Measurements from ENCODE around the gene PEX26. TPM values are rescaled to one million over a fixed set of nuclear protein-coding genes. Genes with fewer than 3 reads are reported as not detected.
A peak's percentile ranks its signal among the peaks of the same experiment; 100 is the strongest.

Gene PEX26
- total RNA-seq, 2 donors from 2014 or later: 15.1 to 18.4 TPM

DNA sequence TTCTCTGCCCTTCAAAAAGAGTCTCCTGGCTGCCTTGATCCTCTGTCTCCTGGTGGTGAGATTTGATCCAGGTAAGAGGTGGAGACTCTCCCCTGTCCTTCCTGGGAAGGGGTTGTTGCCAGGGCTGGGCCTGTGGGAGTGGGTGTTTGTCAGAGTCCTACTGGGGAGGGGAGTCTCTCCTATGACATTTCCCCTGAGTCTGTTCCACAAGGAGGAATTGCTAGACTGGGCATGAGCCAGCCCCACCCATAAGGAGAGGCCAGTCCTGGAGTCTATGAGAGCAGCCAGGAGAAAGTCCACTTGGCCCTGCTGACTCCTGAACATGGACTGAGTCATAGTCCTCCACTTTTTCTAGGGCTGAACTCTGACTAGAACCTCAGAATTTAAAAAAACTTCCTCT is 7.4 kb downstream of the PEX26 start:
- Histone ChIP-seq H3K9me3 (no peaks in the 10 kb centered on the region), H3K27ac (no peak overlapping the region), H3K36me3 (peaks cover 85% of the 10 kb centered on the region), H3K4me3 (no peak overlapping the region), H3K4me1 (no peaks in the 10 kb centered on the region), H3K27me3 (no peaks in the 10 kb centered on the region)
- no peak for DNase-seq (ENCODE audit: low spot score)
- TF ChIP-seq, protein P1, sequence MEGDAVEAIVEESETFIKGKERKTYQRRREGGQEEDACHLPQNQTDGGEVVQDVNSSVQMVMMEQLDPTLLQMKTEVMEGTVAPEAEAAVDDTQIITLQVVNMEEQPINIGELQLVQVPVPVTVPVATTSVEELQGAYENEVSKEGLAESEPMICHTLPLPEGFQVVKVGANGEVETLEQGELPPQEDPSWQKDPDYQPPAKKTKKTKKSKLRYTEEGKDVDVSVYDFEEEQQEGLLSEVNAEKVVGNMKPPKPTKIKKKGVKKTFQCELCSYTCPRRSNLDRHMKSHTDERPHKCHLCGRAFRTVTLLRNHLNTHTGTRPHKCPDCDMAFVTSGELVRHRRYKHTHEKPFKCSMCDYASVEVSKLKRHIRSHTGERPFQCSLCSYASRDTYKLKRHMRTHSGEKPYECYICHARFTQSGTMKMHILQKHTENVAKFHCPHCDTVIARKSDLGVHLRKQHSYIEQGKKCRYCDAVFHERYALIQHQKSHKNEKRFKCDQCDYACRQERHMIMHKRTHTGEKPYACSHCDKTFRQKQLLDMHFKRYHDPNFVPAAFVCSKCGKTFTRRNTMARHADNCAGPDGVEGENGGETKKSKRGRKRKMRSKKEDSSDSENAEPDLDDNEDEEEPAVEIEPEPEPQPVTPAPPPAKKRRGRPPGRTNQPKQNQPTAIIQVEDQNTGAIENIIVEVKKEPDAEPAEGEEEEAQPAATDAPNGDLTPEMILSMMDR (IDR thresholded peaks at IDR 0.05): no peak

DNA sequence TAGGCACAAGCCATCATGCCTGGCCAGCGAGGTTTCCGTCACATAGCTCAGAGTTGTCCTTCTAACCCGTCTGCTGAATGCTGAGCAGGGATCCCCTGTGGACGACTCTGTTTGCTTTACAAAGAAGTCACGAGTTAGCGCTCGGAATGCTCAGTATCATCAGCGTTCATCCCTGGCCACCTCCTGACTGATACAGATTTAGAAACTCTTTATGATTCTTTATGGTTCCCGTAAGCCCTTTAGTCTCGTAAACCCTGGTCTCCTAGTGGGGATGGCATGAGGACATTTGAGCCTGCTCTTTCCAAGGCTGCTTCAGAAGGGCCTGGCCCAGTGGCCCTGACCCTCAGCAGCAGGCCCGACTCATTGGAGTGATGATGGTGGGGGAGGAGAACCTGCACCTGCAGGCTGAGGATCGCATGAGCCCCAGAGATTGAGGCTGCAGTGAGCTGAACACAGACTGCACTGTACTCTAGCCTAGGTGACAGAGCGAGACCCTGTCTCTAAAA is 9.6 kb downstream of the PEX26 start:
- Histone ChIP-seq H3K27ac (no peak overlapping the region), H3K27me3 (no peaks in the 10 kb centered on the region), H3K36me3 (peaks cover 64% of the 10 kb centered on the region), H3K9me3 (no peaks in the 10 kb centered on the region), H3K4me3 (no peak overlapping the region), H3K4me1 (peaks cover 0 to 12% of the 10 kb centered on the region in 2 donors)
- TF ChIP-seq, protein P1 (IDR thresholded peaks at IDR 0.05): no peak
- DNase-seq (ENCODE audit: low spot score): no peak

GRCh38 chr22:18088825-18089568 is 11.2 kb downstream of the PEX26 start:
- DNase-seq (ENCODE audit: low spot score): no peak

GRCh38 chr22:18090286-18090685 is 12.5 kb downstream of the PEX26 start:
- Histone ChIP-seq H3K36me3 (peaks cover 38% of the 10 kb centered on the region), H3K27ac (no peak overlapping the region), H3K27me3 (no peaks in the 10 kb centered on the region), H3K4me1 (peaks cover 0 to 27% of the 10 kb centered on the region in 2 donors), H3K9me3 (no peaks in the 10 kb centered on the region), H3K4me3 (no peak overlapping the region)
- DNase-seq (ENCODE audit: low spot score): no peak
- TF ChIP-seq, protein P1 (IDR thresholded peaks at IDR 0.05): no peak

More at GRCh38 chr22:18088825-18089568, 11.2 kb downstream of the PEX26 start:
- Histone ChIP-seq H3K4me3 (no peak overlapping the region), H3K27ac (no peak overlapping the region), H3K9me3 (no peaks in the 10 kb centered on the region), H3K4me1 (peaks cover 0 to 20% of the 10 kb centered on the region in 2 donors), H3K27me3 (no peaks in the 10 kb centered on the region), H3K36me3 (peaks cover 49% of the 10 kb centered on the region)
- TF ChIP-seq, protein P1 (IDR thresholded peaks at IDR 0.05): no peak

DNA sequence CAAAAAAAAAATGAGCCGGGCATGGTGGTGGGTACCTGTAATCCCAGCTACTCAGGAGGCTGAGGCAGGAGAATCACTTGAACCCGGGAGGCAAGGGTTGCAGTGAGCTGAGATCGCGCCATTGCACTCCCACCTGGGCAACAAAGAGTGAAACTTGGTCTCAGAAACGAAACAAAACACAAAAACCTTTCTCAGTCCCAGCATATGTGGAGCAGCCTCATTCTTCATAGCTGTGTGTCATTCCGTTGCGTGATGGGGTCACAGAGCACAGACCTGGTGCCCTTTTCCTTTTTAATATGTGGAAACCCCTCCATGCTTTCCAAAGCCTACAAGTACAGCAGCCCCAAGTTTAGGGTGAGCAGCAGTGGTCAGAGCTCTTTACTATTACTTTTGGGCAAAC is 13.7 kb downstream of the PEX26 start:
- Histone ChIP-seq H3K36me3 (peaks cover 26% of the 10 kb centered on the region), H3K4me1 (peaks cover 0 to 36% of the 10 kb centered on the region in 2 donors), H3K4me3 (peak overlapping the region; percentile 13 to 38), H3K9me3 (no peaks in the 10 kb centered on the region), H3K27ac (peak overlapping the region; percentile 87 to 88), H3K27me3 (no peaks in the 10 kb centered on the region)
- DNase-seq (ENCODE audit: low spot score): no peak
- TF ChIP-seq, protein P1 (IDR thresholded peaks at IDR 0.05): no peak
